GM18870 (cell line): ENCODE measurements around the gene LDAH.

Source experiments
- ATAC-seq: cut with Tn5 transposase; IDR thresholded peaks from one replicate; pipeline ENCODE4 v1.9.1; 2021; ENCODE audit warnings: moderate library complexity; ENCODE audit not compliant: unreplicated experiment

The LDAH gene

GRCh38 chr2:20654535-20654813, 168.4 kb downstream of the LDAH start:
- ATAC-seq = no peak

DNA sequence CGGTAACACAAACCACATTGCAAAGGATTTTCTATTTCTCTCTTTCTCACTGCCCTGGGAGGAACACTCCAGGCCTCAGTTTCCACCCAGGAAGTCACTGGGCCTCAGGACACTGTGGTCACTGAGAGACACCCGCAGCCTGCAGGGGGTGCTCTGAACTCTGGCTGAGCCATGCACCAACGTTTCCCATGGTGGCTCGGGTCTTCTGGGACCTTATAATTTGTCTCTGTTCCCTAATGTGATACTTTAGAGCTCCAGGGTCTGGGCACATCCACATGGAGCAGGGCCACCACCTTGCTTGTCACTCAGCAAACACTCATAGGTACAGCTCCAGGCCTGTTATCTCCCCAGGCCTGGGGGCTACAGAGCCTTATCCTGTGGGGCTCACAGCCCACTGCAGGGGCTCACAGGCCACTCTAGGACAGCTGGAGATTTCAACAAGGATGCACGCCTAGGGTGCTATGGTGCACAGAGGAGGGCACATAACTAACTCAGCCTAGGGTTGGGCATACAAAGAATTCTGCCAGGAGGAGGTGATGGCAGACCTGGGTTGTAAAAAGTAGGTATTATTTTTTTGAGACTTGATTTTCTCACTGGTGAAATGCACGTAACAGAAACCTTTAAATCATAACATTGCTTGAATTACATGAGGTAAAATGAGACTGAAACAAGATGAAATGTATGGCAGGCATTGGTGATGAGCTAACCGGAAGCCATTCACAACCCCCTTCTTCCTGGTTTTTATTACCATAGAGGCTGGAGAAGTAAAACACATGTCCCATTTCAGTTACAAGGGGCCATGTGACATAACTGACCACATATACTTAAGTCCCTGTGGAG, 169.0 kb downstream of the LDAH start:
- no peak for ATAC-seq

- ATAC-seq = no peak
These were observed 170.0 kb downstream of the LDAH start for GRCh38 chr2:20652673-20653575.

- no peak for ATAC-seq
These were observed 170.8 kb downstream of the LDAH start for GRCh38 chr2:20652141-20652540.

- ATAC-seq = no peak
These were observed 171.2 kb downstream of the LDAH start for GRCh38 chr2:20651731-20652099.

DNA sequence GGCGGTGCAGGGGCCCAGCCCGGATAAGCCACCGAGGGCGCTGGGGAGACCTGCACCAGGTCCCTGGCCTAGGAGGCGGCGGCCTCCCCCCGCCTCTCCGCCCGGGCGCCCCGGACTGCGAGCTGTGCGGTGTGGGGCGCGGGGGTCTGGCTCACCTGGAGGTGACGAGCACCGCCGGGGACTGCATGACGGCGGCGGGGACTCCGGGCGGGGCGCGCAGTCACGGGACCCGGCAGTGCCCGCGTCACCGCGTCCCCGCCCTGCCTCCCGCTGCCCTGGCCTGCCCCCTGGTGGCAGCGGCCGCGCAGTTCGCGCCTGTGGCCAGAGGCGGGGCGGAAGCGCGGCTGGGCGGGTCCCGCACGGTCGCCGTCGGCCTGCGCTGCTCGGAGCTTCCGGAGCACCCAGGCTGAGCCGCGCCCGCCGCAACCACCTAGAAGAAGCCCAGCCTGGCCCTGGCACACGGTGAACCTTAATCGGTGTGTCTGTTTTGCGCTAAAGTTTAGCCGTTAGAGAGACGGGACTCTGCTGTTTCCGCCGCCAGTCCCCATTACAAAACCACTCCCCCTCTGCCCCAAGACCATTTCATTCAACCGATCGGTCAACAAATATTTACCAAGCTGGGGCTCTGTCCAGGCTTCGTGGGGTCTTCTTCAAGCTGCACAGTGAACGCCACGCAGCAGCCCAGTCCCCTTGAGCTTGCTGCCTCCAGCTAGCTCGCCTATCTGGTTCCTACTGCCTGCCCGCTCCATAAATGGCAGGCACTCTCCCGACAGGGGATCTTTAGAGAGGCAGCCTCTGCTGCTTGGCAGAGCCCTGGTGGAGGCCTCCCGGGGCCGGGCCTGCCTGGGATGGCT, 171.8 kb downstream of the LDAH start, which contains the start of gene HS1BP3:
Gene HS1BP3, minus strand, starts transcription at position 222 of the 854 bp plus-strand sequence. Its CDS starts 35 bp downstream, at position 187.
- peak; percentile 68 for ATAC-seq

GRCh38 chr2:20650393-20650876, 172.5 kb downstream of the LDAH start:
- ATAC-seq = peak; percentile 2

DNA sequence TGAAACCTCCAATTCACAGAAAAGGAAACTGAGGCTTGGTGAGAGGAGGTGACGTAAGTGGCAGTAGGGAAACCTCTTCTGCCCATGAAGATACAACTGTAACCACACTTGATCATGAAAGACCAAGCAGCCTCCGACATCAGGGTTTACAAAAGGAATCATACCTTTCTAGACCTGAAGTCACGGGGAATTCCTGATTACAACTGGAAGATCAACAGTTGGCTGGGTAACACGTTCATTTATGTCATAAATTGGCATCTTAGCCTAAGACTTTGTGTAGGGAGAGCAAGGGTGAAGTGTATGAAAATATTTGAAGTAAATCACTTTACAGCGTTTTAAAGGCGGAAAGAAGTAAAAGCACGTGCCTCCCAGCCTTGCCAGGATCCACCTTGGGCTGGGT, 172.9 kb downstream of the LDAH start:
- no peak for ATAC-seq

DNA sequence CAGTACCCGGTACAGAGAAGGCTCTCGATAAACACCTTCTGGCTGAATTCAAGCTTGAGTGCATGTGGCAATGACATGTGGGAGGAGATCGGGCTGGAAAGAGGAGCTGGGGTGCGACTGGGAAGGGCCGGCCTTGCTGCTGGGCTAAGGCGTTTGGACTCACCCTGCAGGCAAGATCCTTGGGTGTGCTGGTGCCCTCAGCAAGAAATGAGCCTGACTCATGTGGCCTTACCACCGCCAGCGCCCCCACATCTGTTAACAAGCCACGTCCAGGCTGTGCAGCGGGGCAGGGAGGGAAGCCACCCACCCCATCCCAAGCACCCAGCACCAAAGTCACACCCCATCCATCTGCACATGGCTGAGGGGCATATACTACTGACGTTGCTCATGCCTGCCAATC, 173.3 kb downstream of the LDAH start:
- ATAC-seq = no peak

GRCh38 chr2:20648831-20649230, 174.1 kb downstream of the LDAH start:
- ATAC-seq = no peak

DNA sequence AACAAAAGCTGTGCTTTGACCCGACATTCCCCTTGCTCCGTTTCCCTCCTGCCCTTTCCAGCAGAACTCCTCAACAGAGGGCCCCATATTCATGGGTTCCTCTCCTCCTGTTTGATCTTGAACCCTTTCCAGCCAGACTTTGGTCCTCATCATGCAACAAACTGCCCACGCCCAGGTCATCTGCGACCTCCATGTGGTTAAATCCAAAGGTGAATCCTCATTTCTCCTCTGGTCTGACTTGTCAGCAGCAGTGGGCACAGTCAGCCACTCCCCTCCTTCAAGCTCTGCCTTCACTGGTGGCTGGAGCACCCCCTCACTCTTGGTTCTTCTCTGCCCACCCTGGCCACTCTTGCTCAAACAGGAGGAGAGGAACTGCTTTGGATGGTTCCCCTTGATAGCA, 174.7 kb downstream of the LDAH start:
- ATAC-seq = no peak

DNA sequence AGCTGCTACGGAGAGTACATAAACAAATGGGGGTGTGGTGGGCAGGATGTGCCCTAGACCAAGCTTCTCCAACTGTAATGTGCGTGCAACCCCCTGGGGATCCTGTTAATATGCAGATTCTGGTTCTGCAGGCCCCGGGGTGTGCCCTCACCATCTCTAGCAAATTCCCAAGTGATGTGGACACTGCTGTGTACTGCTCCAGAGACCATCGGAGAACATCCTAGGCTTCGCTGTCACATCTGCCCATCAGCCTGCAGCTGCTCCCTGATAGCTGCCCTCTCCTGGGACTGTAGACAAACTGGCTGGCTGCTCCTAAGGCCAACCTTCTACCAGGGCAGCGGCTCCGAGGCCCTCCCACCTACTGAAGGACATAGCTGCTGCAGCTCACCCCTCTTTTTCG, 175.2 kb downstream of the LDAH start:
- no peak for ATAC-seq

DNA sequence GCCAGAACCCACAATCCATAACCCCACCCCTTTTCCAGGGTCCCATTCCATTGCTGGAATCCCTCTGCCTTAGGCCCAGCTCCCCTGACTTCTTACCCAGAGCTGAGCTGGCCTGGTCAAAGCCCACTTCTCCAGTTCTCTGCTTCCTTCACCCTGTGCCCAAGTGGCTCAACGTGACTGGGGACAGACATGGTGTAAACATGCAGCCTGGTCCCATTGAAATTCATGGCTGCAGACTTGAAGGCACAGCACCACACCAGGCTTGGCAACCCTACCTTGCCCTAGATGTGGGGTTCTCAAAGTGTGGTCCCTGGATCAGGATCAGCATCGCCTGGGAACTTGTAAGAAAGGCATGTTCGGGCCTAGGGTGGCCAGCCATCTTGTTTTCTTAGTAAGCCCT, 175.7 kb downstream of the LDAH start:
- no peak for ATAC-seq

DNA sequence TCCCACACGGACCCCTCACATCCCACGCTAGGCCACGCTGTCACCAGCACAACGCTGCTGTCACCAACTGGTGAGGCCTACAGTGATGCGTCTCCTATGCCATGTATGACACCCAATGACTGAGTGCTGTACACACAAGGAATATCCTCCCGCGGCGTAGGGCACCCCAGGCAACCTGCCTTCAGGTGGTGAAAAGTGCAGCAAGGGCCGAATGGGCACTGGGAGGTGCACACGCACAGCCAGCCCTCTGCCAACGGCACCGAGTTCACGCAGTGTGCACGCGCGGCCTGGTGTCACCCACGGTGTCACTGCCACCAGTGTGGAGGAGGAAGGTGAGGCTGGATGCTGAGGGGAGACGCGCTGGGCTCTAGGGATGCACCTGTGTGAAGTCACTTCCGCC, 176.5 kb downstream of the LDAH start:
- no peak for ATAC-seq

DNA sequence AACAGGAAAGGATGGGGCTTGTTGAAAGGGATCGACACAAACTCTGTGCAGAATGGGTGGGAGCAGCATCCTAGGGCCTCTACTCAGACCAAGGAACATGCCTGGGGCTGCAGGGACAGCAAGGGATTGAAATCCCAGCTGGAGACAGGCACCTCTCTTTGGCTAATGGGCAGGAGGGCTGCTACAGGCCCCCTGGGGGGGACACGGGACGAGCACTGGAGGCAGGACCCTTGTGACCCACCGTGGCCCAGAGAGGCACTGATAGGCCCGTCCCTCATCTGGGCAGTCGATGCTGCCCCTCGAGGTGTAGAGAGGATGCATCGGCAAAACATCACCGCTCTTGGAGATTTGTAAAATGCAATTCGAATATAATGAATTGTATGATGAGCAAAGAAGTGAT, 177.1 kb downstream of the LDAH start:
- no peak for ATAC-seq

DNA sequence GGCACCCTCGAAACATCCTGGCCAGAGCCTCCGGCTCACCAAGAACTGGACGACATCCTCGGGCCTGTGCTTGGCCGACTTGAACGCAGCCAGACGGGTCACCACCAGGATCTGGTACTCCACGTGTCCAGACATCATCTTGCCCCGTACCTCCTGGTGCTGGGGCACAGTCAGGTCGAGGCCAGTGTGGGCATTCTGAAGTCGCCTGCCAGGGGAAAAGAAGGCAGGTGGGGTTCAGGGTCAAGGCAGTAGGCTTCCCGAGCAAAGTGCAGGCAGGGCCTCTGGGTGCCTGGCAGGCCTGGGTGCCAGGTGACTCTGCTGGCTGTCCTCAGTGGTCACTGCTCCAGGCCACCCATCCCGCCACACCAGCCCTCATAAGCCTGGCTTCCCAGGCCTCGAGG, 177.6 kb downstream of the LDAH start:
- no peak for ATAC-seq

- ATAC-seq = no peak
These were observed 179.1 kb downstream of the LDAH start for GRCh38 chr2:20643826-20644225.

DNA sequence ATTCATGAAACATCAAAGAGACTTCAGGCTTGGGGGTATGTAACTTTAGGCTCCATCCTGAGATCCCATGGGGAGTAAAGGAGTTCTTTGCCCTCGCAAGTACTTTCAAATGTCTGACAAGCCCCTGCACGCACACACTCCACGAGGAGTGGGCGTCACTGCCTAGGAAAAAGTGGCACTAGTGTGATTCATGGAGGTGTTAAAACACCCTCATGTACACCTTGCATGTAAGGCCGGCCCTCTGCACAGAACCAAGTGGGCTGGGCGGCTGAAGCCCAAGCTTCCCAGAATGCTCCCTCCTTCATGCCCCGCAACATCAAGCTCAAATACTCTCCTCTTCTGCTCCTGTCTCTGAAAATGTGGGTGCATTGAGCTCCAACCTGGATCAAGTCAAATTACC, 179.8 kb downstream of the LDAH start:
- ATAC-seq = no peak

DNA sequence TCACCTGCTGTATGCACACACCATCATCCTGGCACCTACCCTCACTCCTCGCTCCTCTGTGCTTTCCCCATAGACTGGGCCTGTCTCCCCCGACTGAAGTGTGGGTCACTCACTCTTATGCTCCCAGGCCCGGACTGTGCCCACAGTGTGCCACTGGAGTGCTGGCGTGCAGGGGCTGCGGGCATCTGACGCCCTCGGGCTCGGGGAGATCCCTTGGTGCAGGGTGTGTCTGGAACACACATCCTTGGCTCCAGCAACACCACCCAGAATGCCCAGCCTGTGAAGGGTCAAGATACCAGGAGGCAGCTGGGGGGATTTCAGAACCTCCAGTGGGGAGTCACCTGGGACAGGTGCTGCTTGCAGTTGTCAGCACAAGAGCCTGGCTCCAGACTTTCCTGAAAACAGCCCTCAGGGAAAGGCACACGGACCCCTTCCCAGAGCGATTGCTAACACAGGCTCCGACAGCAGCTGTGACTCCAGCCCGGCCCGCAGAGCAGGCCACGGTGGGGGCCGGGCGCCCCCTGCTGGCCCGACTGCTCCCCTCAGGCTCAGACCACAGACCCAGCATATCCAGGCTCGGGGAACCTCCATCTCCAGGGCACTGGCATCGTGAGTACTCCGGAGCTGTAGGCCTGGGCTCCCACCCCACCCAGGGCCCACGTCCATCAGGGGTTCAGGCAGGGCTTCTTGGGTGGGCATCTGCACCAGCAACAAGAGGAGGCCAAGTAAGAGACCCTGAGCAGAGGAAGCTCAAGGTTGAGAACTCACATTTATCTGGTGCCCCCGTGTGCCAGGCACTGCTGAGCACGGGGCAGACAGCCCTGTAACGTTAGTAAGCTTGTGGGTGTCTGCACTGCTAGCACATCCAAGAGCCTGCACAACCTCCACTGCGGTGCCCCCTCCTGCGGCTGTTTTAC, 180.6 kb downstream of the LDAH start:
- peak; percentile 86 for ATAC-seq
